Stimulated activated CD4-positive, alpha-beta T cell treated with anti-CD3 and anti-CD28 coated beads, Interleukin-1b, Interleukin-23, amount 100 ng/mL, for 1 hour (primary cell): ENCODE results near the gene NDUFA11.
"Not testable (repeated sequence)": the region's sequence is repeated elsewhere in the genome, so short reads cannot be mapped to it uniquely, and the experiment has no call there.

Source experiments
- DNase-seq, 2 donors: peaks; one replicate each; pipeline ENCODE4 v3.0.0-alpha.2; 2020; ENCODE audit warnings: low read depth in 2 of 2

The NDUFA11 gene

DNA sequence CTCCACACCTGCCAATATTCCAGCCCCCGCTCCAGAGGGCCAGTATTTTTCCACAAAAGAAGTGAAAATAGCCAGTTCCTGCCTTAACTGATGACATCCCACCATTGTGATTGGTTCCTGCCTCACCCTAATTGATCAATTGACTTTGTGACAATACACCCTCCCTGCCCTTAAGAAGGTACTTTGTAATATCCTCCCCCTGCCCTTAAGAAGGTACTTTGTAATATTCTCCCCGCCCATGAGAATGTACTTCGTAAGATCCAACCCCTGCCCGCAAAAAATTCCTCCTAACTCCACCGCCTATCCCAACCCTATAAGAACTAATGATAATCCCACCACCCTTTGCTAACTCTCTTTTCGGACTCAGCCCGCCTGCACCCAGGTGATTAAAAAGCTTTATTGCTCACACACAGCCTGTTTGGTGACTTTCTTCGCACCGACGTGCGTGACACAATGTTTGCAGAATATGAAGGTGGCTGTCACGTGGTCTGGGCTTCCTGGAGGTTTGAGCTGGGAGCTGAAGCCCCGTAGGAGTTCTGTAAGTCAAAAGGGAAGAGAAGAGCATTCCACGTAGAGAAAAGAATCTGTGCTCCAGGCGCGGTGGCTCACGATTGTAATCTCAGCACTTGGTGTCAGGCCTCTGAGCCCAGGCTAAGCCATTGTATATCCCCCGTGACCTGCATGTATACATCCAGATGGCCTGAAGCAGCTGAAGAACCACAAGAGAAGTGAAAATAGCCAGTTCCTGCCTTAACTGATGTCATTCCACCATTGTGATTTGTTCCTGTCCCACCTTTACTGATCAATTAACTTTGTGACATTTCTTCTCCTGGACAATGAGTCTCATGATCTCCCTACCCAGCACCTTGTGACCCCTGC, 46.1 kb downstream of the NDUFA11 start:
- DNase-seq, result no peak

DNA sequence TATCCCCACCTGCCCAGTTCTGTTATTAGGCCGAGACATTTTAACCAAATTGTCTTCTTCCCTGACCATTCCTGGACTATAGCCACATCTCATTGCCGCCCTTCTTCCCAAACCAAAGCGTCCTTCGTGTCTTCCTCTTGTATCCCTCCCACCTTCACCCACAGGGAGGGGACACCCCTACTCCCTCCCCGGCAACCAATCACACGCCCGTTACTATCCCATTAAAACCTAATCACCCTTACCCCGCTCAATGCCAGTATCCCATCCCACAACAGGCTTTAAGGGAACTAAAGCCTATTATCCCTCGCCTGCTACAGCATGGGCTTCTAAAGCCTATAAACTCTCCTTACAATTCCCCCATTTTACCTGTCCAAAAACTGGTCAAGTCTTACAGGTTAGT, 48.4 kb downstream of the NDUFA11 start:
- DNase-seq, result not testable (repeated sequence)

DNA sequence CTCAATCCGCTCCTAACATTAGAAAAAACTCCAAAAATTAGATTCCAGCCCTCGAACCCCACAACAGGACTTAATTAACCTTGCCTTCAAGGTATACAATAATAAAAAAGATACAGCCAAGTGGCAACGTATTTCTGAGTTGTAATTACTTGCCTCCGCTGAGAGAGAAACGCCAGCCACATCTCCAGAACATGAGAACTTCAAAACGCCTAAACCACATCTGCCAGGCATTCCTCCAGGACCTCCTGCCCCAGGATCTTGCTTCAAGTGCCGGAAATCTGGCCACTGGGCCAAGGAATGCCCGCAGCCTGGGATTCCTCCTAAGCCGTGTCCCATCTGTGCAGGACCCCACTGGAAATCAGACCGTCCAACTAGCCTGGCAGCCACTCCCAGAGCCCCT, 49.5 kb downstream of the NDUFA11 start:
- DNase-seq, result not testable (repeated sequence)

DNA sequence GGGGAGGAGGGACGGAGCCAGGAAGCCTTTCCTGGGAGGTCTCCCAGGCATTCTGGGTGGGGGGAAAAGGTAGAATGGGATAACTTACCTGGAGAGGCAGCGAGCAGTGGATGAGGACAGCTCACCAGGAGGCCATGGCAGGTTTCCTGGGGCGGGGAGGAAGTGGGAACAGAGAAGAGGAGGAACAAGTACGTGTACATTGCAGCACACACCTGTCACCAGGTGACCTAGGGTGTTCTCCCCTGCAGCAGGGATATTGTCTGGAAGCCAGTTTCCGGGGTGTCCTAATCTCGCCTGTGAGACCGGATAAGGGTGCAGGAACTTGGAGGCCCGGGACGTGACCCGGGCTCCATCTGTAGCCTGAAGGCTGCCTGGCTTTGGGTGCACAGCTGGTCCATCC, 52.3 kb downstream of the NDUFA11 start, which contains the start of gene FUT3:
FUT3 (minus strand) TSS at position 148 of the 400 bp plus-strand sequence.
- no peak for DNase-seq

DNA sequence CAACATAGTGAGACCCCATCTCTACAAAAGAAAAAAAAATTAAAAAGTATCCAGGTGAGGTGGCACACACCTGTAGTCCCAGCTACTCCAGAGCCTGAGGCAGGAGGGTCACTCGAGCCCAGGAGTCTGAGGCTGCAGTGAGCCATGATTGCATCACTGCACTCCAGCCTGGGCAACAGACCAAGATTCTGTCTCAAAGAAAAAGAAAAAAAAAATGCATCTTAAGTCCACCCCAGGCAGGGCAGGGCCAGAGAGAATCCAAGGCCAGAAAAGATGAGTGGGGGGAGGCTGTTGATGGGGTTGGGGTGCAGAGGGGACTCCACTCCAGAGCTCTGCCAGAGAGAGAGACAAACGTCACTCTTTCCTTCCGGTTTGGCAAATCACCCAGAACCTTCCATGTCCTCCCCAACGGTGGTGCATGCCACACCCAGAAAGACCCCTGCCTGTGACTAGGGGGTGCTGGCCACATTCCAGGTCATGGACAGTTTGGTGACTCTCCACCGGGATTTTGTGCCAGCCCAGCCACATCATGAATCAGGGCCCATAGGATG, 52.8 kb downstream of the NDUFA11 start:
- no peak for DNase-seq

DNA sequence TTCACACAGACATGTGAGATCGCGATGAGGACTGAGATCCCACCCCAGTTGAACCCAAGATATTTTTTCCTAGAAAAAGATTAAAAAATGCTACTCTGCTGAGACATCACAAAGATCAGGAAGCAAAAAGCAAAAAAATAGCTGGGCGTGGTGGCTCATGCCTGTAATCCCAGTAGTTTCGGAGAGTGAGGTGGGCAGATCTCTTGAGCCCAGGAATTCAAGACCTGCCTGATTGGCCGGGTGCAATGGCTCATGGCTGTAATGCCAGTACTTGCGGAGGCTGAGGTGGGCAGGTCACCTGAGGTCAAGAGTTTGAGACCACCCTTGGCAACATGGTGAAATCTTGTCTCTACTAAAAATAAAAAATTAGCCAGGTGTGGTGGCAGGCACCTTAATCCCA, 53.4 kb downstream of the NDUFA11 start:
- no peak for DNase-seq

DNA sequence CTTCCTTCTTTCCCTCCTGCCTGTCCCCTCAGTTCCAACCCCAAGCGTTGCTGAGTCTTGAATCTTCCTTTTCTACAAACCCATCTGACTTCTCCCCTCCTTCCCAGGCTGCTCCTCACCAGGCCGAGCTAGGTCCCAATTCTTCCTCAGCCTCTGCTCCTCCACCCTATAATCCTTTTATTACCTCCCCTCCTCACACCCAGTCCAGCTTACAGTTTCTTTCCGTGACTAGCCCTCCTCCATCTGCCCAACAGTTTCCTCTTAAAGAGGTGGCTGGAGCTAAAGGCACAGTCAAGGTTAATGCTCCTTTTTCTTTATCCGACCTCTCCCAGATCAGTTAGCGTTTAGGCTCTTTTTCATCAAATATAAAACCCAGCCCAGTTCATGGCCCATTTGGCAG, 55.0 kb downstream of the NDUFA11 start:
- DNase-seq, result not testable (repeated sequence)

DNA sequence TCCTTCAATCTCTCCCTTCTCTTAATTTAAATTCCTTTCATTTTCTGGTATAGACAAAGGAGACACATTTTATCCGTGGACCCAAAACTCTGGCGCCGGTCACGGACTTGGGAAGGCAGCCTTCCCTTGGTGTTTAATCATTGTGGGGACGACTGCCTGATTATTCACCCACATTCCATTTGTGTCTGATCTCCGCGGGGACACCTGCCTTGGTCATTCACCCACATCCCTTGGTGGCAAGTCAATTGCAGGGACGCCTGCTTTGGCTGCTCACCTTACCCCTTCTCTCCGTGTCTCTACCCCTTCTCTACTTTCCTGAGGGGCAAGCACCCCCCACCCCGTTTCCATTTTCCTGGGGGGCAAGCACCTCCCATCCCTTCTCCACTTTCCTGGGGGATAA, 55.7 kb downstream of the NDUFA11 start:
- not testable (repeated sequence) for DNase-seq
